NCI-H2227 (cell line): ENCODE measurements around the gene WDR64.
"Not testable (repeated sequence)": the region's sequence is repeated elsewhere in the genome, so short reads cannot be mapped to it uniquely, and the experiment has no call there.

ENCODE experiments used
- DNase-seq: peaks from one replicate; lab custom pipeline; 2025; ENCODE audit not compliant: unreplicated experiment; lab: John Stamatoyannopoulos, UW

Gene WDR64

DNA sequence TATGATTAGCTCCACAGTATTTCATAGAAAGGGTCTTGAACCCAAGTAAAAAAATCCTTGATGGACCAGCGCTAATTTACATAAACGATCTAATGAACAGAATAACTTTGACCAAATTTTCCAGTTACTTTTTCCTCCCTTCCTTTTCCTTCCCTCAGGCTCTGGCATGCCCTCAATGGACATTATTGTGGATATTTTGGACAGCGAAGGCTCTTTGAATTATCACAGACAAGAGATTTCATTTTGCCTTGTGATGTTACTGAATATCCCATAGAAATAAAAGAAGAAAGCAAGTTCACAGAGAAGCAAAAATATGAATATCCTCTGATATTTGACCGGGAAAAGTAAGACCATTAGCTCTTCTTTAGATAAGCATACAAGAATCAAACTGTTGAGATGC lies 135.6 kb downstream of the WDR64 start:
- DNase-seq: no peak

DNA sequence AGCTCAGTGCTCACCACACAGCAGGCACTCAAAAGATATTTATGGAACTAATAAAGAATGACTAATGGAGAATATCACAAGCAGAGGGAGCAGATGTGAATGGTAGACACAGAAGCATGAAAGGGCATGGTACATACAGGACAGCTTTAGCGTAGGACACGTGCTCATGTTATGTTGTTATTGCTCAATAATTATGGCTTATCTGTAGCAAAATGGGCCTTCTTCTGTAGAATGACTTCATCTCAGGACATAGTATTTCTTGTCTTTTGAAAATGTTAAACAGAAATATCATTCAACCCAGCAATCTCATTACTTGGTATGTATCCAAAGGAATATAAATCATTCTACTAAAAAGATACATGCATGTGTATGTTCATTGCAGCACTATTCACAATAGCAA lies 137.0 kb downstream of the WDR64 start:
- DNase-seq: no peak

DNA sequence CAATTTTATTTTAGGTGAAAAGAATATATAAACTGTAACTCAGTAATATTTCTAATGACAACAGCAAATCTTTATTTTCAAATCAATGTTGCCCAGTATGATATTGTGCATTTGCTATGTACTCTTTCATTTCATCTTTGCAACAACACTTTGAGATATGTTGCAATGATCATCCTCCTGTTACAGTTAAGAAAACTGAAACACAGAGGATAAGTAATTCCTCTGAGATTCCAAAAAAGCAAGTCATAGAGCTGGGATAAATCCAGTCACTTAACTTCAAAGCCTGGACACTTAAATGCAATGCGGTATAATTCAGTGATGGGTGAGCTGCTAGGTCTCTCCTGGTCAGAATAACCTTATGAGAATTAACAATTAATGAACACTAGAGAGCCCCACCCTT lies 147.3 kb downstream of the WDR64 start:
- DNase-seq: no peak

DNA sequence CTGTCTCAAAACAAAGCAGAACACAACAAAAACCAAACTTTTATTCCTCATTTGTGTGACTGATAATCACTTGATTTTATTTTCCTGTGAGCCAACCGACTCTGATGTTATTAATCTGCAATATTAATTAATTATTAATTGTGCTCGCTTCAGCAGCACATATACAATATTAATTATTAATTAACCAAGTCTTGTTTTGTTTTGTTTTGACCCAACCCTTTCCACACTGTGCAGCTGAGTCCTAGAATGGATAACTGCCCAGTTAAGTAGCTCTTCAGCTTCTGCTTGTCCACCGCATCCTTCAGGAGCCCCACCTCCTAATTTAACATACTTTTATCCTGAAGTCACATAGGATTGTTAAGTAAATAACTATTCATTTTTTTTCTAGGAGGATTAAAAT lies 148.6 kb downstream of the WDR64 start:
- no peak for DNase-seq

DNA sequence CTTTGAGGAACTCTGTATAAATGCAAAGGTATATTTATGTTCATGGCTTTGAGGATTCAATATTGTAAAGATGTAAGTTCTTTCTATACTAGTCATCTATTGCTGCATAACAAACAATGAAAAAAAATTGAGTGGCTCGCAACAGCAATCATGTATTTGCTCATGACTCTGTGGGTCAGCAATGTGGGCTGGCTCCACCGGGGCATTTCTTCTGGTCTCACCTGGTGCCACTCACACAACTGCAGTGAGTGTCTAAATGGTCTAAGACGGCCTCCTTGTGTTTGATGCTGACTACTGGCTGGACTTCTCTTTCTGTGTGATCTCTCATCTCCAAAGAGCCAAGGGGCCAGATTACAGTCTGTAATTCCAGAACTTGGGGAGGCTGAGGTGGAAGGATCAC lies 150.8 kb downstream of the WDR64 start:
- no peak for DNase-seq

DNA sequence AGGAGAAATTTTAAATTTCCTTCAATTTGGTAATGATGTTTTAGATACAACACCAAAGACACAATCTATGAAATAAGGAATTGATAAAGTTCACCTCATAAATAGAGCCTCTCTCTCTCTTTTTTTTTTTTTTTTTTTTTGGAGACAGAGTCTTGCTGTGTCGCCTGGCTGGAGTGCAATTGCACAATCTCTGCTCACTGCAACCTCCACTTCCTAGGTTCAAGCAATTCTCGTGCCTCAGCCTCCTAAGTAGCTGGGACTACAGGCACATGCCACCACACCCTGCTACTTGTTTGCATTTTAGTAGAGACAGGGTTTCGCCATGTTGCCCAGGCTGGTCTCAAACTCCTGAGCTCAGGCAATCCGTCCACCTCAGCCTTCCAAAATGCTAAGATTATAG lies 152.6 kb downstream of the WDR64 start:
- DNase-seq: not testable (repeated sequence)

DNA sequence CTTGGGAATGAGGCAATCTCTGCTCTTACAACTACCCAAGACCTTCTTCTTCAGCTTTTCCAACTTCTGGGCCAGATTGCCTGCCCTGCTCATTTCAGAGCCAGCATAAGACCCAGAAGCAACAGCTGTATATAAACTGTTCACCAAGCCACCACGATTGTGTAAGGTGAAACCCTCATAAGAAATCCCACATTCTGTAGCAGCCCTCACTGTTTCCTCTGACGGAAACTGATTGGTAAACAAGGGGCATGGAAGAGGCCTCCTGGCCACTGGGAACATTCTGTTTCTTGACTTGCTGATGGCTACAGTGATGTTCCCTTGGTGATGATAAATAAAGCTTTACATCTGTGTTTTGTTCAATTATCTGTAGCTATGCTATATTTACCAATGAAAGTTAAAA lies 156.2 kb downstream of the WDR64 start:
- DNase-seq: no peak

DNA sequence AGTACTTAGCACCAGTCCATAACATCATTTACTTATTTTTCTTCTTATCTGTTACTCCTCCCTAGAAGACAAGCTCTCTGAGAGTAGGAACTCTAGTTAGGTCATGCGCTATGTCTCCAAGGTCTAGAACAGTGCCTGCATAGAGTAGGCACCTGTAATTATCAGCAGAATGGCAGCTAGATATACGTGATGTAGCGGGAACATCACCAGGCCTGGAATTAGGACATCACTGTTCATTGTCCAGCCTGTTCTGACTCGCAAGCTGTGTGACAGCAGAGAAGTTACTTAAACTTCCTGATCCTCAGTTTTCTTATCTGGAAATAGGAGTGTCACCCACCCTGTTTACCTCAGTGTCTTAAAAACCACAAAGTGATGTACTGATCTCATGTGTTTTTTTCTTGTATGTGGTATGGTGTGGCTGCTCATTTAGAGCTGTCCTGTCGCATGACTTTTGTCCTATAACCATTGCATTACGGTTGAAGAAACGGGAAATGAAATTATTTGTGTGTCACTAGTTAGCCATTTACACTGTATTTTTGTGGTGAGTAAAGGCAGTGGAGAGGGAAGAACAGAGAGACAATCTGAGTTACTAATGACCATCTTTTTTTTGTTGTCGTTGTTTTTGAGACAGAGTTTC lies 158.8 kb downstream of the WDR64 start:
- no peak for DNase-seq

DNA sequence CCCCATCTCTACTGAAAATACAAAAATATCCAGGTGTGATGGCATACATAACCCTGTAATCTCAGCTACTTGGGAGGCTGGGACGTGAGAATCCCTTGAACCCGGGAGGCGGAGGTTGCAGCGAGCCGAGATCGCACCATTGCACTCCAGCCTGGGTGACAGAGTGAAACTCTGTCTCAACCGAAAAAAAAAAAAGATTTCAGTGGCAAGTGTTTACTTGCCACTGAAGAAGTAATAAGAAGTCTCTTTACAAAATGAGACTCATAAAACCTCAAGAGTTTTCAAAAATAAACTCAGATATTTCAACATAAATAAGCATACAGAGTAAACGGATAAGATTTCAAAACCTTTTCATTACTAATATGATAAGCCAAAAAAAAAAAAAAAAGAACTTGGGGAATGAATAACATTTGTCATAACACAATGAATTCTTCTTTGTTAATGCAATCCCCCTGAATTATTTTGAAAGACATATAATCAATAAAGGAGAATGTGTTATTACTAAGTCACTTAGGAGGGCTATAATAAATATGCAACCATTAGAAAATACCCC lies 161.8 kb downstream of the WDR64 start:
- DNase-seq: no peak

DNA sequence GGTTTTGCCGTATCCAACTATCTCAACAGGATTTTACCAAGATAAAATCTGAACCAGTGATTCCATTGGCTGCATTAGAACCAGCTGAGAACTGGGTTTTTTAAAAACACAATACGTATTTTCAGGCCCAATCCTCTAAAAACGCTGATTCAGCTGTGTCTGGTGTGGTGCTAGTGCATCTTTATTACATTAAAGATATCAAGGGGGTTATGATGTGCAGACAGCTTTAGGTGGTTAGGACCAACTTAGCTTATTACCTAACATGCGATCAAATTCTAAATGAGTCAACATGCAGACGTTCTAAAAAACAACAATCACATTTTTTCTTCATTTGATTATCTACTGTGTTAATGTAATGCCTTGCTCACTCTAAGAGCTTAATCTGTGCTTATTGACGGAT lies 163.9 kb downstream of the WDR64 start:
- no peak for DNase-seq

DNA sequence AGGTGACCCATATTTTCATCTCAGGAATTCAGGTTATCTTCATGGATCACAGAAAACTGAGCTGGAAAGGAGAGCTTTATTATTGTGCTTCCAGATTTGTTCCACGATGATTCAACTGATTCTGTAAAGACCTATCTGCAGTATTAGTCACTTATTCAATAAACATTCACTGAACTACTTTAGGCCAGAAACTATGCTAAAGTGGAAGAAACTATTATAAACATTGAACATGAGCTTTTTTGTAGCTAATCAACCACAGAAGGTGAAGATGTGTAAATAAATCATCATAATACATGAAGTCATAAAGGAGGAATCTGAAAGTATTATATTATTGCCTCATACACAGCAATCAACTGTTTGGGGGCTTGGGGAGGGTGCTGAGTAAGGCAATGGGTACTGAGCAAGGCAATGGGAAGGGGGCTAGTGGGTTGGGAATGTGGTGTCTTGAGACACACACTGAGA lies 165.3 kb downstream of the WDR64 start:
- no peak for DNase-seq

DNA sequence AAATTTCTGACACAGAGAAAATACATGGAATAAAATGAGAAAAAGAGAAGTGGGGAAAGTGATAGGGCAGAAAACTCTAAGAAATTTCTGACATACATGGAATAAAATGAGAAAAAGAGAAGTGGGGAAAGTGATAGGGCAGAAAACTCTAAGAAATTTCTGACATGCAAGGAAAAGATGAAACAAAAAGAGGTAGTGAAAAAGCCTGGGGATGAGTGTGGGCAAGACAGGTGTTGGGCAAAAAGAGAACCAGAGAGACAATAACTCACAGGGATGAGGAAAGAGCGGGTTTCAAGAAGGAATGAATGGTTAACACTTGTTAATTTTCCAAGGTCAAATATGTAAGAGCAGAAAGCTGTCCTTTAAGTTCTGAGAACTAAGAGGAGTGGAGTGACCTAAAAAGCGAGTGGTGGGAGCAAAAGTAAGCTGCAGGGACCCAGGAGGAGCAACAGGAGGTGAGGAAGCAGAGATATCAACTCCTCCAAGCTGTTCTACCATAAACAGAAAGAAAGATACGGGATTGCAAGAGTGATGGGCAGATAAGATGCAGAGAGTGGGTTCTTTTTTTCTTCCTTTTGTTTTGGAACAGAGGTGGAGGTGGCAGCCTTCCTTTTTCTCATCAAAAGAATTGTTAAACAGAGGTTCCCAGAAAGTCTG lies 166.0 kb downstream of the WDR64 start:
- no peak for DNase-seq

DNA sequence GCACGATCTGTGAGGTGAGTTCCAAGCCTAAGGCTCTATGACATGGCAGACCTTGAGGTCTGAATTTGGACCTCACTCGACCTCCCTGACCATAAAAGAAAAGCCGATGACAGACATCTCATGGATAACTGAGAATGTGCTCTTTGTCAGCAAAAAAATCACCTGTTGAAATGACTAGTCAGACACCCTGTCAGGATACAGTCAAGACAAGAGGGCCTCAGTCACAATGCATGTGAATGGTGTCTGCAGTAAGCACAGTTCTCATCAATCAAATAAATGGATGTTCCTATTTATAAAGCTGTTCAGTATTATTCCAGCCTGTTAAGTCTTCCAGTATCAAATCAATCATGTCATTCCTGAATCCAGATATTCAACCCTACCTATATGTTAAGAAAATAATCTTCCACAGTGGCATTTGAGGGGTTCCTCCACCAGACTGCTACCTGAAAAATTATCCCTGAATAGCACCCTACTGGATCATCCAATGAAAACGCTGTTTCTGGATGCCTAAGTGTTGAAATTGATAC lies 167.3 kb downstream of the WDR64 start:
- no peak for DNase-seq

DNA sequence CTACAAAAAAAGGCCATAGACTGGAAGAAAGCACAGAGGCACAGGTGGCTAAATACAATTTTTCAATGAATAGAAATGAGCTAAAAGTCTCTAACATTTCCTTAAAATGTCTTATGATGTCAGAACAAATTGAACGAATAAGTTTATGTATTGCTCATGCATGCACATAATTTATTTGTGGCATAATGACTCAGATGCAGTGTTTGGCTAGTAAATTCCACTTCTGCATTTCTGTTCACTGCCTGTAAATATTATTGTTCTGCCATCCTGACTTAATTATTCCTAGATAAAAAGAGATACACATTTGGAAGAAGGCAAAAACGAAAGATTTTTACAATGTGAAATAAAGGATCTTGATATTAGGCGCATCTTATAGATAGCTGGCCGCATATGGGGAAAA lies 169.3 kb downstream of the WDR64 start:
- DNase-seq: no peak

DNA sequence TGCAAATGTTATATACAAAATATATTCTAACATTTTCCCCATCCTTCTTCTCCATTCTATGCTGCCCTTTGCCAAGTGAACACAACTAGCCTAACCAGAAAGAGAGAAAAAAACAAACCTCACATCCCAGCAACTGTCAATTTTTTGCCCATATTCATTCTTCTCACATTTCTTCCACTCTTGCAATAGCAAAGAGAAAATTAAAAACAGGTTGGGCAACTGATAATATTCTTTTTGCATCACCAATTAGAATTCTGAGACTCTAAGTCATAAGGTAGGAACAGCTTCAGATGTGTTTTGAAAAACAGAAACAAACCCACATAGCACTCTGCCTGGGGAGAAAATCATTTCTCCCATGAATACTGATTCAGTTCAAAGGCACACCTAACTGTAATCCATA lies 170.8 kb downstream of the WDR64 start:
- DNase-seq: no peak

DNA sequence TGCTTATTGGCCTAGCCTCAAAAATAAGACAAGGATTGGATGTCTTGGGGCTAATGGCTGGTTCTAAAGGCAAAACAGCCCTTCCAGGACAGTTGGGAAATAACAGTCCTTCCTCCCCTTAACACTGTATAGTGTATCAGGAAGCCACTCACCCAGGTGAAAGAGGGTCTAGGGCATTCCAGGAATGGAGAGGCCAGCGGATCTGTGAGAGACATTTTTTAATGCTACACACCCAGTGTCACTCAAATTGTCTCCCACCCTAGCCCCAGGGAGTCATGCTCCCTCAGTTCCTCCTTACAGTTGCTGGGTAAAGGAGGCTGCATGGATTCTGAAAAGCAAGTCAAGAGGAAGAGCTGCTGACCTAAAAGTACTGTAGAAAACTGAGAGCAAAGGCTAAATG lies 171.8 kb downstream of the WDR64 start:
- no peak for DNase-seq

DNA sequence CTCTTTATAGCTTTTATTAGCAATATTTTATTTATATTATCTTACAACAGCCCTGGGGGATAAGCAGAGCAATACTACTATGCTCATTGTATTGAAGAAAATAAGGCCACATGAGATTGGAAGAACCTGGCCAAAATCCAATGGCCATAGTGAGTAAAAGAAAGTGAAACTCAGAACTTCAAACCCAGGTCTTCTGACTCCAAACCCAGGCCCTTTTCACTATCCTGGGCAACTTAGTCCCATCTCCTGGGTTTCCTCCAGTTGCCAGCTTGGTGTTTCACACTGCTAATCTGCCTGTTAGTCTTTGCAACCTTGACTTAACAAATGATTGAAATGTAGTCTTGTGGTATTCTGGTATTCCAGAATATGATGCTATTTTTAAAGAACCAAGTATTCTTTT lies 173.5 kb downstream of the WDR64 start:
- no peak for DNase-seq

DNA sequence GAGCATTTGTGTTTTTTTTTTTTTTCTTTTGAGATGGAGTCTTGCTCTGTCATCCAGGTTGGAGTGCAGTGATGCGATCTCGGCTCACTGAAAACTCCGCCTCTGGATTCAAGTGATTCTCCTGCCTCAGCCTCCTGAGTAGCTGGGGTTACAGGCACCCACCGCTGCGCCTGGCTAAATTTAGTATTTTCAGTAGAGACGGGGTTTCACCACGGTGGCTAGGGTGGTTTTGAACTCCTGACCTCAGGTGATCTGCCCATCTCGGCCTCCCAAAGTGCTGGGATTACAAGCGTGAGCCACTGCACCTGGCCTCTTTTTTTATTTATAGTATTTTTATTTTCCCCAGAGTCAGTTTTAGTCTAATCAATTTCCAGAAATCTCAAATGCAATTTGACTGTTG lies 174.5 kb downstream of the WDR64 start:
- not testable (repeated sequence) for DNase-seq

DNA sequence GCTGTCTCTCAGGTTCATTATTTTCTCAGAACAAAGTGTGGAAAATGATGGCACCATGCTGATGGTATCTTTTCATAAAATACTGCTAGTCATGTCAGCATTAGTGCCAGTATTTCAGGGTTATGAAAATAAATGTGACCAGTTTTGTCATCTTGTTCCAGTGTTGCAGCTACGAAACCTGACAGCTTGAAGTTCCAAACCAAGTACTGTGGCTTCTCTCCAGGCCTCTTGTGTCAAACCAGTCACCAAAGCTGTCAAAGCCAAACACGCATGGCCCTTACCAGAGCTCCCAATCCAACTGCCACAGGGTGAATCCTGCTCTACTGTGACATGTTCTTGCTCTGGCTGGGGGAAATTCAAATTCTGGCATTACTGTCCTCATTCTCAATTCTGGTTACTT lies 175.2 kb downstream of the WDR64 start:
- no peak for DNase-seq

DNA sequence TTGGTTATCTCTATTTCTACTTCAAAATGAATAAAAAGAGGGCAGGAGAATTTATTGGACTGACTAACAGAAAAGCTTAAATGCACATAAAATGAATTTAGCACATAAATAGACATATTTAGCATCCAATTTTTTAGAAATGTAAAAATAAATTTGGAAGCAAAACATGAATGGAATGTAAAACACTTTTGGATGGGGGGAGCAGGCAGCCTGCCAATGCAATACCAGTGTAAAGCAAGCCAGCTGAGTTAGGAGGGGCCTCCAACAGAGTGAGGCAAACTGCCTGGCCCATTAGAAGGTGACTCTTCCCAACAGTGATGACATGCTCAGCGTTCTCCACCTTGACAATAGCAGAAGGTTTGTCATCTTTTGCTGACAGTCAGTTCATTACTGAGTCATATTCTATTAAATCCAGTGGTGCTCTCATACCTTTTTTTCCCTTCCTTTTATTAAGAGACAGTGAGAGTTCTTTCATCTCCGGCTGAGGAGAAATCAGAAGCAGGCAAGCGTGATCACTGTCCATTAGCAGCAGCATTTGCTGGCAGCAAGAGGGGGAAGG lies 176.5 kb downstream of the WDR64 start:
- DNase-seq: peak; percentile 63

DNA sequence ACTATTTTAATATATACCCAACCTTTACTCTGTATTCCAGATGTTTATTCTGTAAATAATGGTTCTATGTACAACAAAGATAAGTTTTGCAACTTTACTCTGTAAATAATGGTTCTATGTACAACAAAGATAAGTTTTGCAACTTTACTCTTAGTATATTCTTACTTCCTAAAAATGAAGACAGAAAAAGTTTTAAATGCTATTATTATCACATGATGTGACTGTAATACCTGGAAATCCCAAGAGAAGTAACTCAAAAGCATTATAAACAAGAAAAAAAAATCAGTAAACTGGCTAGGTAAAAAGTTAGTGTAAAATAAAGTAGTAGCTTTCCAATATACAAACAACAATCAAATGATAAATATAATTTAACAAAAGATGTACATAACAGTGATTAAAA lies 177.4 kb downstream of the WDR64 start:
- DNase-seq: no peak

DNA sequence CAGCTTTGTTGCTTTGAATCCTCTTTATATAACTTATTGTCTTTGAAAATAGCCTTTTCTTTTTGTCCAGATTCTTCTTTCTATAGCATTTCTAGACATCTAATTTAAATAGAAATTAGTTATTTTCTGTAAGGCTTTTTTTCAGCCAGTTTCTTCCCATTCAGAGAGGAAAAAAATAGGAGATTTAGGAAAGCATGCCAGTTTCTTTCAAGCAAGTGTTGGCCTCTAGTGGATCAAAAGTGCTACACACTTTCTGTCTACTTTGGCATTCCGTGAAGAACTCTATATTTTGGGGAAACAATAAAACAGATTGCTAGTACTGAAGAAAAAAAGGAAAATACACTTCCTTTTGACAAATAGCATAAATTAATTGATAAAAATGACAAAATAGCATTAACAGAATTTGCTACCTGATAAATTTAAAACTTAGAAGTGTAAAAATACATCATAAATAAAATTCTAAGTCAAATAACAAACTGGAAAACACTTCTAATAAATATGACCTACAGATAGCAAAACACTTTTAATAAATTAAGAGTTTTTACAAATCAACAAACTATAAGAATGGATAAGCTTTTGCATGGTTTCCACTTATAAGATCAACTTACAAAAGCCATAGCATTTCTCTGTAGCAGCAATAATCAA lies 182.8 kb downstream of the WDR64 start:
- peak; percentile 60 for DNase-seq
